Endodermal cell (in vitro differentiated cells): ENCODE data around the gene CRKL. TPM values are rescaled to one million over a fixed set of nuclear protein-coding genes. Genes with fewer than 3 reads are reported as not detected.

ENCODE experiments used
- DNase-seq: peaks from one replicate; pipeline ENCODE4 v3.0.0-alpha.2; 2017
- H3K27ac ChIP-seq: 2 replicates; pipeline ENCODE4 v1.5.1; 2013; ENCODE audit warnings: mild to moderate bottlenecking, low read depth, low read length, moderate library complexity
- H3K27me3 ChIP-seq: 2 replicates; pipeline ENCODE4 v1.6.1; 2013; ENCODE audit warnings: mild to moderate bottlenecking, low read length, moderate library complexity; ENCODE audit not compliant: insufficient read depth, control insufficient read depth, poor library complexity, severe bottlenecking
- H3K36me3 ChIP-seq: 2 replicates; pipeline ENCODE4 v1.7.0; 2013; ENCODE audit warnings: mild to moderate bottlenecking, low read length, moderate library complexity; ENCODE audit not compliant: control insufficient read depth, insufficient read depth
- H3K4me1 ChIP-seq: one replicate; pipeline ENCODE4 v1.7.0; 2013; ENCODE audit warnings: low read length; ENCODE audit not compliant: control insufficient read depth, insufficient read depth
- H3K4me3 ChIP-seq: 2 replicates; pipeline ENCODE4 v1.5.1; 2013; ENCODE audit warnings: mild to moderate bottlenecking, low read length, moderate library complexity
- H3K9ac ChIP-seq: 2 replicates; pipeline ENCODE4 v1.6.1; 2013; ENCODE audit warnings: mild to moderate bottlenecking, low read length, moderate library complexity; ENCODE audit not compliant: poor library complexity, severe bottlenecking; ENCODE audit errors: extremely low read depth
- H3K9me3 ChIP-seq: 2 replicates; pipeline ENCODE4 v1.6.1; 2013; ENCODE audit warnings: mild to moderate bottlenecking, low read length, moderate library complexity; ENCODE audit not compliant: control insufficient read depth
- H3K27ac Mint-ChIP-seq: 2 replicates; pipeline ENCODE4 v1.8.0; 2020; ENCODE audit warnings: mixed read lengths
- H3K27me3 Mint-ChIP-seq: 2 replicates; pipeline ENCODE4 v1.8.0; 2021; ENCODE audit warnings: mild to moderate bottlenecking, mixed read lengths; ENCODE audit not compliant: insufficient read depth
- H3K36me3 Mint-ChIP-seq: 2 replicates; pipeline ENCODE4 v1.8.0; 2020; ENCODE audit warnings: low read depth, mixed read lengths
- H3K4me1 Mint-ChIP-seq: 2 replicates; pipeline ENCODE4 v1.8.0; 2020; ENCODE audit warnings: mixed read lengths
- H3K4me3 Mint-ChIP-seq: 2 replicates; pipeline ENCODE4 v1.8.0; 2020; ENCODE audit warnings: mild to moderate bottlenecking, moderate library complexity, mixed read lengths
- H3K9me3 Mint-ChIP-seq: 2 replicates; pipeline ENCODE4 v1.8.0; 2020; ENCODE audit warnings: mild to moderate bottlenecking, mixed read lengths
- CTCF ChIP-seq: fragments of 200-600 bp; sonication (generic); conservative IDR thresholded peaks from 2 replicates; pipeline ENCODE4 v1.5.0; 2021; ENCODE audit warnings: antibody characterized with exemption, mild to moderate bottlenecking
- WGBS, 2 experiments: methylation state at CpG; one replicate each; pipeline versions ENCODE4 v1.1.5 to v1.1.7; 2013; ENCODE audit warnings: missing lambda C conversion rate in 2 of 2, mixed read lengths in 1 of 2; ENCODE audit not compliant: insufficient coverage in 1 of 2, insufficient read length in 1 of 2; 5-methylcytosine and 5-hydroxymethylcytosine counted together
- total RNA-seq, 2 donors: library from RNA; stranded (reverse); fragmentation: NEBNext Ultra II Directional in 1 of 2; extraction: Animal tissue kit (Norgen Biotek cat#: 25700) in 1 of 2; gene quantifications; 2 replicates in 1 of 2; 3 replicates in 1 of 2; pipeline ENCODE4 v1.2.1, GENCODE V29; 2021

CRKL gene
- total RNA-seq, 2 donors from 2014 or later: 89.5 to 104 TPM

GRCh38 chr22:20978419-20978818, 61.2 kb downstream of the CRKL start:
- no peak overlapping the region for H3K9ac ChIP-seq
- H3K27ac ChIP-seq: no peak overlapping the region
- TF ChIP-seq CTCF: no peak
- H3K27ac Mint-ChIP-seq: no peak overlapping the region
- peaks cover 14% of the 10 kb centered on the region for H3K9me3 Mint-ChIP-seq
- H3K9me3 ChIP-seq: peaks cover 11% of the 10 kb centered on the region
- no peak overlapping the region for H3K4me3 ChIP-seq
- no peaks in the 10 kb centered on the region for H3K4me1 ChIP-seq
- no peaks in the 10 kb centered on the region for H3K36me3 ChIP-seq
- 75 to 83% methylated on average over 1 to 2 of the region's 2 CpGs for WGBS, 2 experiments
- DNase-seq: no peak
- H3K4me3 Mint-ChIP-seq: no peak overlapping the region
- H3K4me1 Mint-ChIP-seq: peaks cover 27% of the 10 kb centered on the region
- no peaks in the 10 kb centered on the region for H3K36me3 Mint-ChIP-seq
- peaks cover 65% of the 10 kb centered on the region for H3K27me3 Mint-ChIP-seq
- peaks cover 34% of the 10 kb centered on the region for H3K27me3 ChIP-seq

GRCh38 chr22:20979243-20979809, 62.1 kb downstream of the CRKL start:
- DNase-seq: peak; percentile 98
- no peaks in the 10 kb centered on the region for H3K4me1 ChIP-seq
- no peak for TF ChIP-seq CTCF
- peak overlapping the region; percentile 92 for H3K4me3 Mint-ChIP-seq
- H3K36me3 ChIP-seq: peaks cover 5% of the 10 kb centered on the region
- H3K9me3 Mint-ChIP-seq: peaks cover 14% of the 10 kb centered on the region
- WGBS, 2 experiments: 28 to 35% methylated on average over 25 to 39 of the region's 39 CpGs
- H3K27me3 ChIP-seq: peaks cover 30% of the 10 kb centered on the region
- no peak overlapping the region for H3K4me3 ChIP-seq
- H3K4me1 Mint-ChIP-seq: peaks cover 27% of the 10 kb centered on the region
- H3K27ac ChIP-seq: no peak overlapping the region
- peak overlapping the region; percentile 91 for H3K27ac Mint-ChIP-seq
- H3K27me3 Mint-ChIP-seq: peaks cover 56% of the 10 kb centered on the region
- peaks cover 4% of the 10 kb centered on the region for H3K36me3 Mint-ChIP-seq
- H3K9ac ChIP-seq: no peak overlapping the region
- H3K9me3 ChIP-seq: peaks cover 11% of the 10 kb centered on the region

GRCh38 chr22:20979940-20980453, 62.8 kb downstream of the CRKL start:
- no peak for DNase-seq
- H3K9ac ChIP-seq: no peak overlapping the region
- 83 to 93% methylated on average over 3 to 13 of the region's 13 CpGs for WGBS, 2 experiments
- Mint-ChIP-seq H3K4me3 (peak overlapping the region; percentile 92), H3K4me1 (peaks cover 27% of the 10 kb centered on the region), H3K27me3 (peaks cover 50% of the 10 kb centered on the region), H3K27ac (peak overlapping the region; percentile 91), H3K9me3 (peaks cover 14% of the 10 kb centered on the region), H3K36me3 (peaks cover 4% of the 10 kb centered on the region)
- H3K4me1 ChIP-seq: no peaks in the 10 kb centered on the region
- H3K9me3 ChIP-seq: peaks cover 11% of the 10 kb centered on the region
- peaks cover 23% of the 10 kb centered on the region for H3K27me3 ChIP-seq
- H3K27ac ChIP-seq: no peak overlapping the region
- H3K4me3 ChIP-seq: no peak overlapping the region
- H3K36me3 ChIP-seq: peaks cover 8% of the 10 kb centered on the region
- TF ChIP-seq CTCF: no peak
